Daoy (cell line): ENCODE results near the gene PLK4. TPM values are rescaled to one million over a fixed set of nuclear protein-coding genes. Genes with fewer than 3 reads are reported as not detected.
"Not testable (repeated sequence)": the region's sequence is repeated elsewhere in the genome, so short reads cannot be mapped to it uniquely, and the experiment has no call there.

Experiments
- DNase-seq: peaks from one replicate; pipeline ENCODE4 v3.0.0-alpha.2; 2015; ENCODE audit warnings: low read depth
- total RNA-seq: library from RNA; depleted of rRNA; stranded (reverse); fragments of >200 nt; shearing (Covaris generic); gene quantifications from 2 replicates; pipeline ENCODE4 v1.2.3, GENCODE V29; 2014; rRNA removed

Gene PLK4
- total RNA-seq: 17.3 and 71.7 TPM in 2 replicates

DNA sequence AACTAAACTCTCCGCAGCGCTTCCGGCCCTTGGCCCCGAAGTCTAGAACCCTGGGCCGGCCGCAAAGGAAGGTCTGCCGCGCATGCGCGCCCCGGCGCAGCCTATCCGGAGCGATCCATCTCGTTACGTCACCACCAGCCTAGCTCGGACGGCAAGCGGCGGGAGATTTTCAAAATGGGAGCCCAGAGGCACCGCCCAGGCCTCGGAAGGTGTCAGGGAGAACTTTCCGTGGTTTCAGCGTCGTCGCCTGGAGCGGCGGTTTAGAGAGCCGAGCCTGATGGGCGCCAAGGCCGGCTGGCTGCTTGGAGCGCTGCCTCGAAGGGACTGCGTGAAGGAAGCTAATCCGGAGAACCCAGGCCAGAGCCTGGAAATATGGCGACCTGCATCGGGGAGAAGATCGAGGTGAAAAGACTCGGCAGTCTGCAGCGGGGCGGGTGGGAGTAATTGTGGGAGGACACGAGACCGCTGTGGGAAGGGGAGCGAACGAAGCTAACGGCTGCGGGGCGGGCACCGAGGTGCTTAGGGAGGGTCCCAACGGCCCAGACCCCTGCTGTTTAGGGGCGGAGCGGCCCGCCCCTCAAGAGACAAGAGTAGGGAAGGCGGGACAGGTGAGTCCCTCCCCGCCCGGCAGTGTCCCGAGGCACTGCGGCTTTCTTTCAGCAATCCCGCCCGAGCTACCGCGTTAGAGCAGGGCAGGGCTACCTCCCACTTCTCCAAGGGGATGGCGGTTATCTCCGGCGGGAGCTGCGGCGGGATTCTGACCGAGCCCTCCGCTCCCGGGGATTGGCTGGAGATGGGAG is at the start of gene PLK4:
Gene PLK4 (plus strand): TSS at position 131 of the 800 bp plus-strand sequence. CDS start 242 bp downstream, at position 373.
- peak; percentile 93 for DNase-seq

DNA sequence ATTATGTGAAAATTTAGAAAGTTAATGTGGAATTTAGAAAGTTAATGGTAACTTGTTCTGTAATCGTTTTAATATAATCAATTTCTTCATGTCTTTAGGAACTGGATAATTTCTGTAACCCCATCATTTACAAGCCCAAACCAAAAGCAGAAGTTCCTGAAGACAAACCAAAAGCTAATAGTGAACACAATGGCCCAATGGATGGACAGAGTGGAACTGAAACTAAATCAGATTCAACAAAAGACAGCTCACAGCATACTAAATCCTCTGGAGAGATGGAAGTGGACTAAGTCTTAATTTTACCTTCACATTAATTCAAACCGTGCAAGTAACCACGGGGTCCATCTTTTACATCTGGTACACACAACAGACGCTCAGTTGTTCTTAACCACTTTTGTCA is 48.1 kb upstream of the PLK4 start:
- no peak for DNase-seq

DNA sequence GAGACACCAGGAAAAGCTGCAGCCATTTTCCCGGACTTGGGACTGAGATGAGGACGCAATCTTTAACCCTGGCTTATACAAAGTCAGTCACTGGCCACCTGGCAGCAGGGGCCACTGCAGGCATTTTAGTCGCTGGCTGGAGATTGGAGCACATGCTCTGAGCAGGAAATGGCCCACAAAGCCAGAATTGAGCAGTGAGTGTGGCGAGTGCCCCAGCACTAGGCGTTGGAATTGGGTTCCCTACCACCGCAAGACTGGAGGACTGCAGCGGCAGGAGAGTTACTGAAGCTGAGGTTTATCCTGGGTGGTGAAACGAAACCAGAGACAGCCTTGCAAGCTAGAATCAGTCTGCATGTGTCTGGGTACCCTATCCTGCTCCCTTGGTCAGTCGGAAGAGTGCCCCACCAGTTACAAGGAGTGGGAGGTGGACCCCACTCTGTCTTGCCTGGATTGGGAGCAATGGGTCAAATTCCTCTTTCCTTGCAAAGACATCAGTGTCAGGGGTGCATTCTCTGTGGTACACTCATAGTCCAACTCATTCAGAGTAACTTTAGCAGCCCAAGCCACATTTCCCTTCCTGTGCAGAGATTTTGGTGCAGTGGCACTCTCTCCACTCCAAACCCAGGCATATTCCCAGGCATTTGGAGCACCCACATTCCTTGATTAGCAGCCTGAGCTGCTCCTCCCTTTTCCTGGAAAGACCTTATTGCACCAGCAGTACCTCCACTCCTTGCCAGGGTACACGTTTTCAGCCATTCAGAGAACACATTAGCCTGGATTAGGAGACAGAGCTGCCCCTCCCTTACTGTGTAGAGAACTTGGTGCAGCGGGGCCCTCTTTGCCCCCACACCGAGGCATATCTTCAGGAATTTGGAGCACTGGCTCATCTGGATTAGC is 36.7 kb upstream of the PLK4 start:
- DNase-seq: no peak

DNA sequence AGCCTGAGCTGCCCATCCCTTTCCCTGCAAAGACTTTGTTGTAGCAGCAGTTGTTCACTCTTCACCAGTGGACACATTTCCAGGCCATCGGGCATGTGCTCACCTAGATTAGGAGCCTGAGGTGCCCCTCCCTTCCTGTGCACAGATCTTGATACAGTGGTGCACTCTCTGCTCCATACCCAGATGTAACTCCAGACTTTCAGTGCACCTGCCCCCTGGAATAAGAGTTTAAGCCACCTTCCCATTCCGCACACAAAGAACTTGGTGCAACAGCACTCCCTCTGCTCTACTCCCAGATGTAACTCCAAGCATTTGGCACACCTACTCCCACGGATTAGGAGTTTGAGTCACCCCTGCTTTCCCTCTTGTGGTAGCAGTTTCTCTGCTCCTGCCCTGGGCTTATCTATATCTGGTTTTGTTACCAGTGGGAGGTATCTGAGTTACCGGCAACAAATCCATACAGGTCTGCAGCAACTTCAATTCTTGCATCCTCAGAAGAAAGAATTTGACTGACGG is 36.0 kb upstream of the PLK4 start:
- DNase-seq: peak; percentile 6

DNA sequence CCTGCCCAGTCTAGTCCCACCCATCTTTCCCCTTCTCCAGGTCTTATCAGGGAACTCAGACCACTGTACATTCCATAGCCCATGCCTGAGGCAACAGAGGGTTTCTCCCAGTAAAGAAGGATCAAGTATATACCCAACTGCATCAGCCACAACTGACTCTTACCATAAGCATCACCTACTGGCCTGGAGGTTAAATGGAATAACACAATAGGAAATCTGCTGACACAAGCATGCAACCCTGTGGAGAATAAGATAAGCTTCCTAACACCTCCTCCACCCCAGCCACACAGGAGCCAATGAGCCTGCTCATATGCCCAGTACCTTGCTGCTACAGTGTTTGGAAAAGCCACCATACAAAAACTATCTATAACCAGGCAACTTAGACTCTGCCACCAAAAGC is 34.6 kb upstream of the PLK4 start:
- no peak for DNase-seq

DNA sequence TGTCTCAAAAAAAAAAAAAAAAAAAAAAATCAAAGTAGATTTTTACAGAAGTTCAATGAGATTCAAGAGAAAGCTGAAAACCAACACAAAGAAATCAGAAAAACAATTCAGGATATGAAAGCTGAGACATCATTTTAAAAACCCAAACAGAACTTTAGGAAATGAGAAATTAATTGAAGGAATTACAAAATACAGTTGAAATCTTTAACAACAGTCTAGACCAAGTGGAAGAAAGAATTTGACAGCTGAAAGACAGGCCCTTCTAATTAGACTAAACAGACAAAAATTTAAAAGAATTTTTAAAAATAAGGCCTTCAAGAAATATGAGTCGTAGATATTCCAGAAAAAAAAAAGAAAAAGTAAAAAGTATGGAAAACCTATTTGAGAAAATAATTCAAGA is 33.9 kb upstream of the PLK4 start:
- DNase-seq: no peak

DNA sequence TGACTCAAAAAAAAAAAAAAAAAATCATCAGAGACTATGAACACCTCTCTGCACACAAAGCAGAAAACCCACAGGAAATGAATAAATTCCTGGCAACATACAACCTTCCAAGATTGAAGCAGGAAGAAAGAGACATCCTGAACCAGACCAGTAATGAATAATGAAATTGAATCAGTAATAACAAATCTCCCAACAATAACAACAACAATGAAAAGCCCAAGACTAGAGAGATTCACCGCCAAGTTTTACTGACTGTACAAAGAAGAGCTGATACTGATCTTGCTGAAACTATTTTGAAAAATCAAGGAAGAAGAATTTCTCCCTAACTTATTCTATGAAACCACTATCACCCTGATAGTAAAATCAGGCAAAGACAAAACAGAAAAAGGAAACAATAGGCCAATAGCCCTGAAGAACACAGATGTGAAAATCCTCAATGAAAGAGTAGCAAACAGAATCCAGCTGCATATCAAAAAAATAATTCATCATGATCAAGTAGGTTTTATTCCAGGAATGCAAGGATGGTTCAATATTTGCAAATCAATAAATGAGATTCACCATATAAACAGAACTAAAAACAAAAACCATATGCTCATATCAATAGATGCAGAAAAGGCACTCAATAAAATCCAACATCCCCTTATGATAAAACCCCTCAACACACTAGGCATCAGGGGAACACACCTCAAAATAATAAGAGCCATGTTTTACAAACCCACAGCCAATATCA is 31.0 kb upstream of the PLK4 start:
- no peak for DNase-seq

DNA sequence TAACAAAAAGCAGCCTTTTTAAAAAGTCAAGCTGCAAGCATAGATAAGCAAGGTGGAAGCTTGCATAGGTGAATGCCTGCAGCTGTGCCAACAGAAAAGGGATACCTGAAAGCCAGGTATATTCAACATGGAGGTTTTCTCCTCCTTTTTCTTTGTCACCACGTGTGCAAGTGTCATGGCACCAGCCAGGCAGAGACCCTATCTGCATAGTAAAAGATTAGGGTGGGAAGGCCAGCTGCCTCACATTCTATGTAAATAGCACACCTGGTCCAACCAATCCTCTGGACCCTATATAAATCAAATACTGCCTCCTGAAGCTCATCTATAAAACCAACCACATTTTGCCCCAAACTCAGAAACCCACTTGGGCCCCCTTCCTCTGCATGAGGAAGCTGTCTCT is 28.0 kb upstream of the PLK4 start:
- DNase-seq: no peak

DNA sequence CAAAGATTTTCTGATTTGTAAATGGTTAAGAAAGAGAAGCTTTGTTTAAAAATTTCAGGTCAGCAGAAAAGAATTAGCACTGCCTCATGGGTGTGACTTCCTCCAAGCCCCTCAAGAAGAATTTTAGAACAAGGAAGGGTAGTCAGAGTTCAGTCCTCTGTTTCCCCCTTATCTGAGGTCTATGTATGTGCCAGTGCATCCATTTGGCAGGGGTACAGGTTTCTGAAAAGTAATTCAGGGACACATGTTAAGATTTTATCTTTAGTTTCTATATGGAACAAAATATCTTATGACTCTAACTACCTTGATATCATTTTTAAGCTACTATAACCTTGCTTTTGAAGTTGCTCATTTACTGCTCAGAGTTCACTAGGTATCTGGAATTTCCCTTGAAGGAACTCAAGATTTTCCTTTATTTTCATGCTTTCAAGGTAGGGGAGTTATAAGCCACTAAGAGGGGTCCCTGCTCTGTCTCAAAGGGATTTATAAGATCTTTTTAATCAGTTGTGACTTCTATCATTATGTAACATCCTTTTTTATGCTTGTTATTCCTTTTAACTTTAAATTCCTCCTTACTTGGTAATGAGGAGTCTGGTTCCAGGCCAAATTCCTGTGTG is 24.4 kb upstream of the PLK4 start:
- DNase-seq: no peak

DNA sequence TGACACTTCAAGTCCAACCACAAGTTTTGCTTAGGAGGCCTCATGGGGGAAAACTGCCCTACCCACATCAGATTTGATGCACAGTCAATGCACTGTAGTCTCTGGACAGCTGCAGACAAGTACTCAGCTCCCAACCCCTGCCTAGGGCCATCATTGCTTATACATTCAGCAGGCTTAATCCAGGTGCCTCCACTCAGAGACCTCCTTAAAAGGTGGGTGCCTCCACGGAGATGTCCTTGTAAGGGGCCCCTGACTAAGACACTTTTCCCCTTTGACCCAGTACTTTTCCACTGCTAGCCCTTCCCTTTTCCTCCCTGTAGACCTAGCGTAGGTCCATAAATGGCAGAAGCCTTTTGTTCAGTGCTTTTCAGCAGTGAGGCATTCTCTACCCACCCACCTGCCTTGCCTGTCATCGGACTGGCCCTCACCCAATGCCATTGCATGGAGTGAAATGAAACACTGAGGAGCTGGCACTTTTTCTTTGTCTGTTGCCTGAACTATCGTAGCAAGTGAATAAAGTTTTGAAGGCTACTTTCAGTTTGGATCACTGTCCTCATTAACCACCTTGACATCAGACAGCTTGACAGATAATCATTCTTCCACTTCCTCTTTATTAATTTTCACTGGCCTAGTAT is 23.8 kb upstream of the PLK4 start:
- DNase-seq: peak; percentile 53

DNA sequence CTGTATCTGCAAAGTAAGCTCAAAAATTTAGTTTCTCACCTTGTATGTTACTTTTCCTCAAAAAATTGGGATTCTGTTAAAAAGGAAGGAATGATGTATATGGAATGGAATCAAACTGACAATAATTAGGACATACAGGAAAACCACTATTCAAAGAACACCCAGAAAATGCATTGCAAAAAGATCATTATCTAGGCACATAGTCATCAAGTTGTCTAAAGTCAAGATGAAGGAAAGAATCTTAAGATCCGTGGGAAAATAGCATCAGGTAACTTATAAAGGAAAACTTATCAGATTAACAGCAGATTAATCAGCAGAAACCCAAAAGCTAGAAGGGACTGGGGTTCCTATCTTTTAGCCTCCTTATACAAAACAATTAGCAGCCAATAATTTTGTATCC is 23.1 kb upstream of the PLK4 start:
- DNase-seq: no peak

DNA sequence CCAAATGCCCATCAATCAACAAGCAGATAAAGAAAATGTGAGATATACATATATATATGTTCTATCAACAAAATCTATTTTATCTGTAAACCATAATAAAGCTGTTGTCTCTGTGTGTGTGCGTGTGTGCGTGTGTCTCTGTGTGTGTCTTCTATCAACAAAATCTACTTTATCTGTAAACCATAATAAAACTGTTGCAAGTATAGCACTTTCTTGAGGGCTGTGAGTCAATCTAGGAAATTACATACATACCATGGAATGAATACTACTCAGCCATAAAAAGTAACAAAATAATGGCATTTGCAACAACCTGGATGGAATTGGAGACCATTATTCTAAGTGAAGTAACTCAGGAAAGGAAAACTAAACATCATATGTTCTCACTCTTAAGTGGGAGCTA is 12.5 kb upstream of the PLK4 start:
- no peak for DNase-seq

DNA sequence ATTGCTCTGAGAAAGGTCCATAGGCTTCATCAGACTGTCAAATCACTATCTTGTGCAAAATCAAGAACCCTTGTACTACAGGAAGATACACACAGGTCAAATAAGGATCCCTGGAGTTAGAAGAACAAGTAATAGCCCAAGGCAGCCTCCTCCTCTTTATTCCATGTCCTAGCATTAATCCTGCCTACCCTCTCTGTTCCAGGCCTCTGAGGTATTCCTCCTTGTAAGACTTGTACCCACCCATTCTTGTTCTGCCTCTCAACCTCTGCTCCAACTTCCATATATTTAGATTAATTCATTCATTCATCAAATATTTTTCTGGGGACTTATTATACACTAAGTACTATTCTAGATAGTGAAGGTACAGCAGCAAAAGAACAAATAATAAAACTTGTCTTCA is 10.4 kb upstream of the PLK4 start:
- no peak for DNase-seq

DNA sequence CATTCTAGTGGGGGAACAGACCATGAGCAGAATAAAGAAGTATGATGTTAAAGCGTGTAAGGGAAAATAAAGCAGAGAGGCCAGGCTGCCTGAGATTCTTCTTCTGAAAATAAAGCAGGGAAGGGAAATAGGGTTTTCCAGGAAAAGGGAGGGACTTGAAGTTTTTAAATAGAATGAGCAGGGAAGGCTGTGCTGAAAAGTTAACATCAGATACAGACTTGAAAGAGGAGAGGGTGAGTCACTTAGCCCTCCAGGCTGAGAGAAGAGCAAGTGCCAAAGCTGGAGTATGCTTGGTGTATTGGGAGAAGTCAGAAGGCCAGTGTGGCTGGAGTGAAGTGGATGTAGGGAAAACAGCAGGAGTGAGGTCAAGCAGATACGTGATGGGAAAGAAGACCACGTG is 10.0 kb upstream of the PLK4 start:
- peak; percentile 39 for DNase-seq

DNA sequence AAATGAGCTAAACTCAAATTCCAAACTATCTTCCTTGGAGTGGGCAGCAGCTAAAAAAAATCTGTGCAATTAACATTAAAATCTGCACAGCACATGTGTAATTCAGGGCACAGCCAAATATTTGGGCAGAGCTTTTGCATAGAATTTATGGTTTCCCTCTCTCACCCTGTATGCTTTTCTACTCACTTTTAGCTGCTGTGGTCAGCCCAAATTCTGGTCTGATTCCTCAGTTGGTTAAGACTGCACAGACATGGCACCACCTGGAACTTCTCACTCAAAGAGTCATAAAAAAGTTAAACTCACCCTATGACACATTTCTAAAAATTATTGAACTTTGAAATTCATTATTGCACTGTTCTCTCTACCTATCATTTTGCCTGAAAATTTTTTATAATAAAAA is 4.9 kb upstream of the PLK4 start:
- DNase-seq: no peak

DNA sequence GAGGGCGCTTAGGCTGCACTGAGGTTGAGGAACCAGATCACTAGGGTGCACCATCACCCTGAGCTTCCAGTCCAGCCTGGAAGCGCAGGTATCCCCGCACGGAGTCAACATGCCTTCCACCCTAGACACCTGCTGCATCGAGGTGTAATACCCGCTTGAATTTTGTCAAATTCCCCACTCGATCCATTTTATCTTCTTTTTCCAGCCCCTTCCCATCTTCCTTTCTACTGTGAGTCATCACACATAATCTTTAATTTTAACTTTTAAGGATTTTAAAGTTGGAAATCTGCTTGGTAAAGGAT is 821 bp downstream of the PLK4 start:
- DNase-seq: no peak

DNA sequence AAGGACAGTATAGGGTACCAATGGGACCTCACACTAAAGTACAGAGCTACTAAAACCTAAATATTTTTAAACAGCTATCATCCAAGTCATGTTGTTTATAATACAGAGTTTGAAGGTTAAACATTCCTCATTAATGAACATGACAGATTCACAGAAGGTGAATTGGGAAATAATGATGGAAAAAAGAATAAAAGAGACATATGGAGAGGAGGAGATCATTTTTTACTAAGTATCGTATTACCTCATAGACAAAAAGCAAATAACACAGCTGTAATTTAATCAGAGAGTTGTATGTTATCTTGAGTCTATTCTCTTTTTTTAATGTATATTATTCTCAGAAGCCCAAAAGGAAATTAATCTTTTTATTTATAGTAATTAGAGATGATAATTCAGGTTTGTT is 7.9 kb downstream of the PLK4 start:
- no peak for DNase-seq

DNA sequence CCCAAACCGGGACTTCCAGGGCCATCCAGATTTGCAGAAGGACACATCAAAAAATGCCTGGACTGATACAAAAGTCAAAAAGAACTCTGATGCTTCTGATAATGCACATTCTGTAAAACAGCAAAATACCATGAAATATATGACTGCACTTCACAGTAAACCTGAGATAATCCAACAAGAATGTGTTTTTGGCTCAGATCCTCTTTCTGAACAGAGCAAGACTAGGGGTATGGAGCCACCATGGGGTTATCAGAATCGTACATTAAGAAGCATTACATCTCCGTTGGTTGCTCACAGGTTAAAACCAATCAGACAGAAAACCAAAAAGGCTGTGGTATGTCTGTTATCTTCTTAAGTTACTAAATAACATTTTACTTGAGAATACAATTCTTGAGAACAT is 9.2 kb downstream of the PLK4 start:
- no peak for DNase-seq

DNA sequence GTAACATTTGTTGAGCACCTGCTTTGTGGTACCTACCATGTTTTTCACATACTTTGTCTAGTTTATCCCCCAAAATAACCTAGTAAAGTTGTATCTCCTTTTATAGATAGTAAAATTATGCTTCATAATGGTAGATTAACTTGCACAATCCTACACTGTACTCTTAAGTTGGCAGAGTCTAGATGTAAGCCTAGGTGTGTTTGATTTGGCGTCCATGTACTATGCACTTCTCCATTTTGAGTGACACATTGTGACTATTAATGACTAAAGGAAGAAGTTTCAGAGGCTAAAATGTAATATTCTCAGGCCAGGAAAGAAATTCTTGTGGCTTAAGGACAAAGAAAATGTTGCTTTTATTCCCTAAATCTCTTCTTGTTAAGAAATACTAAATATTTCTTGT is 15.4 kb downstream of the PLK4 start:
- DNase-seq: no peak

DNA sequence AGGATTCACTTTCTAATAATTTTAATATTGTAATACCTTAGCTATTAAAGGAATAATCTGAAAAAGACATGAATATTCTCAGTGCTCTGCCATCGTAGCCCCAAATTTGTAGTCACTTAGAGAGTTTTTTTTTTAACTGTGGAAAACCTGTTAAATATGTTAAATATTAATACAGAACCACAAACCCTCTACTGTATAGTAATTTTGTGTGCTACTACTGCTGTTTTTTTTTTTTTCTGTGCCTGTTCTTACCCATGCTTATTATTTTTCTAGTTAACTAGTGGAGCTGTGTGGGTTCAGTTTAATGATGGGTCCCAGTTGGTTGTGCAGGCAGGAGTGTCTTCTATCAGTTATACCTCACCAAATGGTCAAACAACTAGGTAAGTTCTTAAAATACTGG is 15.8 kb downstream of the PLK4 start:
- DNase-seq: no peak

DNA sequence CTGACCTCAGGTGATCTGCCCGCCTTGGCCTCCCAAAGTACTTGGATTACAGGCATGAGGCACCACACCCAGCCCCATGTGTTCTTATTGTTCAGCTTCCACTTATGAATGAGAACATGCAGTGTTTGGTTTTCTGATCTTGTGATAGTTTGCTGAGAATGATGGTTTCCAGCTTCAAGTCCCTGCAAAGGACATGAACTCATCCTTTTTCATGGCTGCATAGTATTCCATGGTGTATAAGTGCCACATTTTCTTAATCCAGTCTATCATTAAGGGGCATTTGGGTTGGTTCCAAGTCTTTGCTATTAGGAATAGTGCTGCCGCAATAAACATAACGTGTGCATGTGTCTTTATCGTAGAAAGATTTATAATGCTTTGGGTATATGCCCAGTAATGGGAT is 19.0 kb downstream of the PLK4 start:
- DNase-seq: not testable (repeated sequence)
